HEK293 (cell line): ENCODE data around the gene POMC.
"Not testable (repeated sequence)": the region's sequence is repeated elsewhere in the genome, so short reads cannot be mapped to it uniquely, and the experiment has no call there.

Experiments used
- CTCF ChIA-PET: fragments of 350-600 bp; formaldehyde crosslinking; extraction: SDS; loops from one replicate; lab custom pipeline; 2021; ENCODE audit warnings: antibody characterized with exemption; lab: Yijun Ruan, JAX
- POLR2A ChIA-PET: fragments of 300-600 bp; formaldehyde crosslinking; extraction: SDS; loops from one replicate; lab custom pipeline; 2020; ENCODE audit warnings: antibody characterized with exemption, inconsistent platforms; lab: Yijun Ruan, JAX
- H3K27ac ChIP-seq: fragments of 200-500 bp; sonication (Bioruptor generic); 2 replicates; pipeline ENCODE4 v1.5.1; 2014; ENCODE audit warnings: low read depth, low read length, control low read depth, inconsistent platforms; ENCODE audit errors: extremely low read depth
- H3K36me3 ChIP-seq, 2 experiments: fragments of 200-500 bp in 1 of 2; sonication (Bioruptor generic) in 1 of 2; 1 replicate in 1 of 2; 2 replicates in 1 of 2; pipeline ENCODE4 v1.5.1; 2014 to 2017; ENCODE audit warnings: inconsistent platforms in 2 of 2, low read length in 2 of 2; ENCODE audit not compliant: control insufficient read depth in 2 of 2, insufficient read depth in 1 of 2
- H3K4me1 ChIP-seq: fragments of 200-500 bp; sonication (Bioruptor generic); 2 replicates; pipeline ENCODE4 v1.5.1; 2014; ENCODE audit warnings: mild to moderate bottlenecking, low read length, inconsistent platforms; ENCODE audit not compliant: control insufficient read depth, insufficient read depth
- H3K4me3 ChIP-seq: 2 replicates; pipeline ENCODE4 v1.5.1; 2011; ENCODE audit warnings: low read depth, mild to moderate bottlenecking, control low read depth, low read length, moderate library complexity
- H3K9me3 ChIP-seq: fragments of 200-500 bp; sonication (Bioruptor generic); 2 replicates; pipeline ENCODE4 v1.5.1; 2014; ENCODE audit warnings: low read depth, low read length, inconsistent platforms; ENCODE audit not compliant: control insufficient read depth, insufficient read depth
- HOXA7 ChIP-seq: sonication (generic); formaldehyde crosslinking; IDR thresholded peaks from 2 replicates; pipeline ENCODE4 v1.8.1; 2022; ENCODE audit warnings: missing genetic modification reagents, borderline replicate concordance
- MEIS1 ChIP-seq: sonication (generic); formaldehyde crosslinking; IDR thresholded peaks from 2 replicates; pipeline ENCODE4 v1.8.1; 2022; ENCODE audit warnings: missing genetic modification reagents, mild to moderate bottlenecking, borderline replicate concordance
- REPIN1 ChIP-seq: fragments of 450-650 bp; formaldehyde crosslinking; IDR thresholded peaks from 2 replicates; pipeline ENCODE4 v1.5.1; 2017; ENCODE audit warnings: missing biosample characterization, missing genetic modification characterization, low read depth
- SETDB1 ChIP-seq: IDR thresholded peaks from one replicate; pipeline ENCODE4 v1.6.1; 2017; ENCODE audit warnings: mild to moderate bottlenecking, low read length, moderate library complexity, mixed read lengths; ENCODE audit not compliant: insufficient read length
- YY2 ChIP-seq: fragments of 450-650 bp; formaldehyde crosslinking; IDR thresholded peaks from 2 replicates; pipeline ENCODE4 v1.5.1; 2016; ENCODE audit warnings: missing biosample characterization, missing genetic modification characterization
- ZNF175 ChIP-seq: fragments of 450-650 bp; formaldehyde crosslinking; IDR thresholded peaks from 2 replicates; pipeline ENCODE4 v1.5.1; 2016; ENCODE audit warnings: missing biosample characterization, missing genetic modification characterization
- ZNF221 ChIP-seq: fragments of 450-650 bp; formaldehyde crosslinking; IDR thresholded peaks from 2 replicates; pipeline ENCODE4 v1.5.1; 2017; ENCODE audit warnings: missing biosample characterization, missing genetic modification characterization, borderline replicate concordance
- ZNF350 ChIP-seq: fragments of 450-650 bp; formaldehyde crosslinking; IDR thresholded peaks from 2 replicates; pipeline ENCODE4 v1.5.0; 2017; ENCODE audit warnings: missing biosample characterization, mild to moderate bottlenecking, missing genetic modification characterization
- ZNF423 ChIP-seq: fragments of 450-650 bp; formaldehyde crosslinking; IDR thresholded peaks from 2 replicates; pipeline ENCODE4 v1.5.1; 2016; ENCODE audit warnings: missing biosample characterization, missing genetic modification characterization
- ZNF513 ChIP-seq: fragments of 450-650 bp; IDR thresholded peaks from 2 replicates; pipeline ENCODE4 v1.5.1; 2018; ENCODE audit warnings: missing biosample characterization, missing genetic modification characterization
- ZNF600 ChIP-seq: fragments of 450-650 bp; formaldehyde crosslinking; IDR thresholded peaks from 2 replicates; pipeline ENCODE4 v1.5.1; 2016; ENCODE audit warnings: missing biosample characterization, missing genetic modification characterization
- ZNF626 ChIP-seq: fragments of 450-650 bp; sonication (Bioruptor Pico); formaldehyde crosslinking; IDR thresholded peaks from 2 replicates; pipeline ENCODE4 v1.5.1; 2018; ENCODE audit warnings: missing biosample characterization, missing genetic modification characterization, inconsistent platforms
- ZNF747 ChIP-seq: fragments of 450-650 bp; formaldehyde crosslinking; IDR thresholded peaks from 2 replicates; pipeline ENCODE4 v1.5.1; 2016; ENCODE audit warnings: missing biosample characterization, missing genetic modification characterization
- ZNF791 ChIP-seq: fragments of 450-650 bp; formaldehyde crosslinking; IDR thresholded peaks from 2 replicates; pipeline ENCODE4 v1.5.1; 2016; ENCODE audit warnings: missing biosample characterization, missing genetic modification characterization
- ZNF792 ChIP-seq: fragments of 450-650 bp; formaldehyde crosslinking; IDR thresholded peaks from 2 replicates; pipeline ENCODE4 v1.5.1; 2016; ENCODE audit warnings: missing biosample characterization, missing genetic modification characterization
- ZNF837 ChIP-seq: fragments of 450-650 bp; formaldehyde crosslinking; IDR thresholded peaks from 2 replicates; pipeline ENCODE4 v1.5.1; 2016; ENCODE audit warnings: missing biosample characterization, missing genetic modification characterization
- TF ChIP-seq, protein P1 (sequence below): fragments of 450-650 bp; formaldehyde crosslinking; IDR thresholded peaks from 2 replicates; pipeline ENCODE4 v1.5.1; 2016; ENCODE audit warnings: missing biosample characterization, missing genetic modification characterization, borderline replicate concordance
- TF ChIP-seq, protein P2 (sequence below): fragments of 450-650 bp; formaldehyde crosslinking; IDR thresholded peaks from 2 replicates; pipeline ENCODE4 v1.5.1; 2016; ENCODE audit warnings: missing biosample characterization, missing genetic modification characterization

Gene POMC

DNA sequence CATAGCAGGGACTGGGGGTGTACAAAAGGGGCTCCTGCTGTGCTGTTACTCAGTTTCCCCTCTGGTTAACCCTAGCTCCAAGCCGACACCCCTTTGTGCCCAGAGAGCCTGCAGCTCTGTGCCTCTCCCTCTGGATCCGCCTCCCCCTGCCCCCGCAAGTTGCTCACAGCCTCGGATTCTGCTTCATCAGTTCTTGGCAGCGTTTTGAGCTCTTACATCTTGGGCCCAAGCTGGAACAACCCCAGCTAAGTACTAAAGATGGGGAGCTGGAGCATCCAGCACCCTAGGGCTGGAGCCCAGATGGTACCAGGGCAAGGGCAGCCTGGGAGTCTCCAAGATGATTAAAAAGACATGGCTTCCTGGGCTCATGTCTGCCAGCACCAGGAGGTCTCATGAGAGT, 40.7 kb downstream of the POMC start (continued):
- TF ChIP-seq, protein P1, sequence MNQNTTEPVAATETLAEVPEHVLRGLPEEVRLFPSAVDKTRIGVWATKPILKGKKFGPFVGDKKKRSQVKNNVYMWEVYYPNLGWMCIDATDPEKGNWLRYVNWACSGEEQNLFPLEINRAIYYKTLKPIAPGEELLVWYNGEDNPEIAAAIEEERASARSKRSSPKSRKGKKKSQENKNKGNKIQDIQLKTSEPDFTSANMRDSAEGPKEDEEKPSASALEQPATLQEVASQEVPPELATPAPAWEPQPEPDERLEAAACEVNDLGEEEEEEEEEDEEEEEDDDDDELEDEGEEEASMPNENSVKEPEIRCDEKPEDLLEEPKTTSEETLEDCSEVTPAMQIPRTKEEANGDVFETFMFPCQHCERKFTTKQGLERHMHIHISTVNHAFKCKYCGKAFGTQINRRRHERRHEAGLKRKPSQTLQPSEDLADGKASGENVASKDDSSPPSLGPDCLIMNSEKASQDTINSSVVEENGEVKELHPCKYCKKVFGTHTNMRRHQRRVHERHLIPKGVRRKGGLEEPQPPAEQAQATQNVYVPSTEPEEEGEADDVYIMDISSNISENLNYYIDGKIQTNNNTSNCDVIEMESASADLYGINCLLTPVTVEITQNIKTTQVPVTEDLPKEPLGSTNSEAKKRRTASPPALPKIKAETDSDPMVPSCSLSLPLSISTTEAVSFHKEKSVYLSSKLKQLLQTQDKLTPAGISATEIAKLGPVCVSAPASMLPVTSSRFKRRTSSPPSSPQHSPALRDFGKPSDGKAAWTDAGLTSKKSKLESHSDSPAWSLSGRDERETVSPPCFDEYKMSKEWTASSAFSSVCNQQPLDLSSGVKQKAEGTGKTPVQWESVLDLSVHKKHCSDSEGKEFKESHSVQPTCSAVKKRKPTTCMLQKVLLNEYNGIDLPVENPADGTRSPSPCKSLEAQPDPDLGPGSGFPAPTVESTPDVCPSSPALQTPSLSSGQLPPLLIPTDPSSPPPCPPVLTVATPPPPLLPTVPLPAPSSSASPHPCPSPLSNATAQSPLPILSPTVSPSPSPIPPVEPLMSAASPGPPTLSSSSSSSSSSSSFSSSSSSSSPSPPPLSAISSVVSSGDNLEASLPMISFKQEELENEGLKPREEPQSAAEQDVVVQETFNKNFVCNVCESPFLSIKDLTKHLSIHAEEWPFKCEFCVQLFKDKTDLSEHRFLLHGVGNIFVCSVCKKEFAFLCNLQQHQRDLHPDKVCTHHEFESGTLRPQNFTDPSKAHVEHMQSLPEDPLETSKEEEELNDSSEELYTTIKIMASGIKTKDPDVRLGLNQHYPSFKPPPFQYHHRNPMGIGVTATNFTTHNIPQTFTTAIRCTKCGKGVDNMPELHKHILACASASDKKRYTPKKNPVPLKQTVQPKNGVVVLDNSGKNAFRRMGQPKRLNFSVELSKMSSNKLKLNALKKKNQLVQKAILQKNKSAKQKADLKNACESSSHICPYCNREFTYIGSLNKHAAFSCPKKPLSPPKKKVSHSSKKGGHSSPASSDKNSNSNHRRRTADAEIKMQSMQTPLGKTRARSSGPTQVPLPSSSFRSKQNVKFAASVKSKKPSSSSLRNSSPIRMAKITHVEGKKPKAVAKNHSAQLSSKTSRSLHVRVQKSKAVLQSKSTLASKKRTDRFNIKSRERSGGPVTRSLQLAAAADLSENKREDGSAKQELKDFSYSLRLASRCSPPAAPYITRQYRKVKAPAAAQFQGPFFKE (tag by site-specific recombination), result no peak
- TF ChIP-seq HOXA7 (CRISPR knock-in tag) (no peak), ZNF350 (tag by site-specific recombination) (no peak), MEIS1 (CRISPR knock-in tag) (no peak), SETDB1 (no peak), ZNF626 (tag by site-specific recombination) (no peak), ZNF791 (tag by site-specific recombination) (no peak), ZNF600 (tag by site-specific recombination) (no peak), ZNF175 (tag by site-specific recombination) (no peak), ZNF221 (tag by site-specific recombination) (no peak), ZNF423 (no peak), ZNF837 (no peak)
- TF ChIP-seq, protein P2, sequence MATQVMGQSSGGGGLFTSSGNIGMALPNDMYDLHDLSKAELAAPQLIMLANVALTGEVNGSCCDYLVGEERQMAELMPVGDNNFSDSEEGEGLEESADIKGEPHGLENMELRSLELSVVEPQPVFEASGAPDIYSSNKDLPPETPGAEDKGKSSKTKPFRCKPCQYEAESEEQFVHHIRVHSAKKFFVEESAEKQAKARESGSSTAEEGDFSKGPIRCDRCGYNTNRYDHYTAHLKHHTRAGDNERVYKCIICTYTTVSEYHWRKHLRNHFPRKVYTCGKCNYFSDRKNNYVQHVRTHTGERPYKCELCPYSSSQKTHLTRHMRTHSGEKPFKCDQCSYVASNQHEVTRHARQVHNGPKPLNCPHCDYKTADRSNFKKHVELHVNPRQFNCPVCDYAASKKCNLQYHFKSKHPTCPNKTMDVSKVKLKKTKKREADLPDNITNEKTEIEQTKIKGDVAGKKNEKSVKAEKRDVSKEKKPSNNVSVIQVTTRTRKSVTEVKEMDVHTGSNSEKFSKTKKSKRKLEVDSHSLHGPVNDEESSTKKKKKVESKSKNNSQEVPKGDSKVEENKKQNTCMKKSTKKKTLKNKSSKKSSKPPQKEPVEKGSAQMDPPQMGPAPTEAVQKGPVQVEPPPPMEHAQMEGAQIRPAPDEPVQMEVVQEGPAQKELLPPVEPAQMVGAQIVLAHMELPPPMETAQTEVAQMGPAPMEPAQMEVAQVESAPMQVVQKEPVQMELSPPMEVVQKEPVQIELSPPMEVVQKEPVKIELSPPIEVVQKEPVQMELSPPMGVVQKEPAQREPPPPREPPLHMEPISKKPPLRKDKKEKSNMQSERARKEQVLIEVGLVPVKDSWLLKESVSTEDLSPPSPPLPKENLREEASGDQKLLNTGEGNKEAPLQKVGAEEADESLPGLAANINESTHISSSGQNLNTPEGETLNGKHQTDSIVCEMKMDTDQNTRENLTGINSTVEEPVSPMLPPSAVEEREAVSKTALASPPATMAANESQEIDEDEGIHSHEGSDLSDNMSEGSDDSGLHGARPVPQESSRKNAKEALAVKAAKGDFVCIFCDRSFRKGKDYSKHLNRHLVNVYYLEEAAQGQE (tag by site-specific recombination), result no peak

GRCh38 chr2:25127071-25127470, 41.3 kb downstream of the POMC start:
- CTCF ChIA-PET, result interaction anchor here (0.8 to 5.7 kb wide), 3 partner anchors 8 to 151 kb away, joined by 3 to 114 read pairs (median 3); no protein-coding TSS in a partner anchor
- H3K36me3 ChIP-seq, H3K4me1 ChIP-seq, H3K9me3 ChIP-seq, POLR2A ChIA-PET, H3K4me3 ChIP-seq, H3K27ac ChIP-seq: not testable (repeated sequence)

GRCh38 chr2:25125976-25126375, 42.4 kb downstream of the POMC start:
- TF ChIP-seq ZNF747 (no peak), REPIN1 (tag by site-specific recombination) (no peak), ZNF513 (tag by site-specific recombination) (no peak), YY2 (tag by site-specific recombination) (no peak), ZNF792 (tag by site-specific recombination) (no peak)
- Histone ChIP-seq H3K36me3 (peaks cover 0 to 5% of the 10 kb centered on the region in 2 experiments; a peak in 1 of 3 replicates), H3K9me3 (no peaks in the 10 kb centered on the region), H3K27ac (no peak overlapping the region), H3K4me1 (no peaks in the 10 kb centered on the region), H3K4me3 (no peak overlapping the region)
- ChIA-PET CTCF (interaction anchor here (0.7 to 5.7 kb wide), 7 partner anchors 24 to 1302 kb away, joined by 3 to 114 read pairs (median 3); no protein-coding TSS in a partner anchor), POLR2A (no interaction called here)
